IPS-NIHi7 (cell line): ENCODE measurements around the gene PXDN.
A peak's percentile ranks its signal among the peaks of the same experiment; 100 is the strongest.

Experiments
- DNase-seq: peaks from one replicate; pipeline ENCODE4 v3.0.0; 2012; ENCODE audit warnings: mixed read lengths; ENCODE audit errors: extremely low spot score

The PXDN gene

GRCh38 chr2:1755436-1756191 lies 11.3 kb upstream of the PXDN start:
- DNase-seq: no peak

GRCh38 chr2:1754461-1755170 lies 10.3 kb upstream of the PXDN start:
- DNase-seq: no peak

- no peak for DNase-seq
These were observed 9.7 kb upstream of the PXDN start for GRCh38 chr2:1754046-1754445.

GRCh38 chr2:1752751-1753150 lies 8.4 kb upstream of the PXDN start:
- DNase-seq: no peak

GRCh38 chr2:1751767-1752725 lies 7.7 kb upstream of the PXDN start:
- DNase-seq: no peak

GRCh38 chr2:1750933-1751766 lies 6.8 kb upstream of the PXDN start:
- peak; percentile 80 for DNase-seq

GRCh38 chr2:1750270-1750932 lies 6.1 kb upstream of the PXDN start:
- no peak for DNase-seq

- DNase-seq: no peak
These were observed 5.3 kb upstream of the PXDN start for GRCh38 chr2:1749489-1750119.

GRCh38 chr2:1748741-1749488 lies 4.6 kb upstream of the PXDN start:
- DNase-seq: no peak

- DNase-seq: no peak
These were observed 3.9 kb upstream of the PXDN start for GRCh38 chr2:1748176-1748740.

- no peak for DNase-seq
These were observed 3.0 kb upstream of the PXDN start for GRCh38 chr2:1747065-1747941.

- no peak for DNase-seq
These were observed 2.1 kb upstream of the PXDN start for GRCh38 chr2:1746174-1747064.

- no peak for DNase-seq
These were observed 1.1 kb upstream of the PXDN start for GRCh38 chr2:1745171-1746023.

GRCh38 chr2:1744151-1744445 lies 217 bp downstream of the PXDN start:
- DNase-seq: no peak

- peak; percentile 67 for DNase-seq
These were observed 742 bp downstream of the PXDN start for GRCh38 chr2:1743396-1744150.
